PC-3 (cell line): Measurements from ENCODE around the gene LCNL1. TPM values are rescaled to one million over a fixed set of nuclear protein-coding genes. Genes with fewer than 3 reads are reported as not detected.

Experiments used
- ATAC-seq: fragments of 200-7000 bp; cut with Tn5 transposase; 2 replicates; pipeline ENCODE4 v1.9.1; 2020; ENCODE audit warnings: mild to moderate bottlenecking, moderate library complexity
- BruUV-seq: library from RNA; stranded (reverse); fragments of 400-500 nt; replicated peaks from 2 replicates; lab custom pipeline; 2021; lab: Mats Ljungman, UMichigan
- CTCF ChIA-PET: fragments of 300-600 bp; sonication (Branson Sonifier 250); formaldehyde crosslinking; loops from one replicate; lab custom pipeline; 2022; ENCODE audit warnings: antibody characterized with exemption; lab: Charles Lee
- POLR2A ChIA-PET: fragments of 300-600 bp; sonication (Branson Sonifier 250); formaldehyde crosslinking; loops from one replicate; lab custom pipeline; 2022; ENCODE audit warnings: antibody characterized with exemption; ENCODE audit not compliant: unreplicated experiment; lab: Charles Lee
- DNase-seq: peaks from one replicate; pipeline ENCODE4 v3.0.0-alpha.2; 2015
- H2AFZ ChIP-seq: fragments of 300-600 bp; sonication (generic); 2 replicates; pipeline ENCODE4 v1.6.0; 2016; ENCODE audit warnings: antibody characterized with exemption, low read length
- H3F3A ChIP-seq: fragments of 300-600 bp; sonication (generic); one replicate; pipeline ENCODE4 v1.6.0; 2017; ENCODE audit warnings: antibody characterized with exemption, low read length, control low read depth, mild to moderate bottlenecking; ENCODE audit not compliant: unreplicated experiment
- H3K27ac ChIP-seq: fragments of 300-600 bp; sonication (generic); 2 replicates; pipeline ENCODE4 v1.5.1; 2016; ENCODE audit warnings: mild to moderate bottlenecking, low read length
- H3K27me3 ChIP-seq: fragments of 300-600 bp; sonication (generic); 2 replicates; pipeline ENCODE4 v1.6.1; 2016; ENCODE audit warnings: low read length, mixed read lengths
- H3K36me3 ChIP-seq: fragments of 300-600 bp; sonication (generic); 2 replicates; pipeline ENCODE4 v1.6.1; 2016; ENCODE audit warnings: low read depth, mixed run types, low read length, mixed read lengths
- H3K4me1 ChIP-seq: fragments of 300-600 bp; sonication (generic); 2 replicates; pipeline ENCODE4 v1.5.1; 2016; ENCODE audit warnings: low read length; ENCODE audit not compliant: insufficient read depth
- H3K4me2 ChIP-seq: fragments of 300-600 bp; sonication (generic); 2 replicates; pipeline ENCODE4 v1.6.0; 2016; ENCODE audit warnings: low read length
- H3K4me3 ChIP-seq: fragments of 300-600 bp; sonication (generic); 2 replicates; pipeline ENCODE4 v1.5.1; 2016; ENCODE audit warnings: mild to moderate bottlenecking, low read length, mixed read lengths
- H3K79me2 ChIP-seq: fragments of 300-600 bp; sonication (generic); 2 replicates; pipeline ENCODE4 v1.6.1; 2017; ENCODE audit warnings: low read length, mixed read lengths
- H3K9ac ChIP-seq: fragments of 300-600 bp; sonication (generic); 2 replicates; pipeline ENCODE4 v1.6.0; 2016; ENCODE audit warnings: mild to moderate bottlenecking, low read length
- H3K9me2 ChIP-seq: fragments of 300-600 bp; sonication (generic); replicated peaks from 2 replicates; pipeline ENCODE4 v1.6.1; 2016; ENCODE audit warnings: mixed run types, low read length, mixed read lengths
- H3K9me3 ChIP-seq: fragments of 300-600 bp; sonication (generic); 2 replicates; pipeline ENCODE4 v1.6.1; 2016; ENCODE audit warnings: low read length, mixed read lengths
- H4K20me1 ChIP-seq: fragments of 300-600 bp; sonication (generic); 2 replicates; pipeline ENCODE4 v1.6.1; 2016; ENCODE audit warnings: low read length, mixed read lengths
- CTCF ChIP-seq: fragments of 300-600 bp; sonication (generic); conservative IDR thresholded peaks from 2 replicates; pipeline ENCODE4 v1.5.1; 2017; ENCODE audit warnings: antibody characterized with exemption, low read depth, mild to moderate bottlenecking, low read length
- EZH2 ChIP-seq: fragments of 300-600 bp; sonication (generic); IDR thresholded peaks from one replicate; pipeline ENCODE4 v1.6.1; 2017; ENCODE audit warnings: antibody characterized with exemption, mild to moderate bottlenecking, low read length; ENCODE audit not compliant: unreplicated experiment
- EZH2phosphoT487 ChIP-seq: fragments of 300-600 bp; sonication (generic); IDR thresholded peaks from 2 replicates; pipeline ENCODE4 v1.6.1; 2018; ENCODE audit warnings: mild to moderate bottlenecking, antibody characterized with exemption, low read length, borderline replicate concordance
- intact Hi-C: fragments of 100-400 bp; cut with micrococcal nuclease; formaldehyde crosslinking; loops from 2 replicates; pipeline ENCODE4 v1.9.0; 2023
- total RNA-seq: library from RNA; depleted of rRNA; stranded (reverse); fragments of >200 nt; gene quantifications from 2 replicates; pipeline ENCODE4 v1.2.3, GENCODE V29; 2014

The LCNL1 gene
- total RNA-seq, 1 experiment from 2014 or later = not detected

GRCh38 chr9:136958473-136958872, 24.3 kb upstream of the LCNL1 start:
- Histone ChIP-seq H3K4me2 (no peak overlapping the region), H4K20me1 (no peaks in the 10 kb centered on the region), H3K4me1 (no peaks in the 10 kb centered on the region), H3K27ac (no peak overlapping the region), H3K9me2 (no peaks in the 10 kb centered on the region), H3F3A (no peaks in the 10 kb centered on the region), H3K27me3 (no peaks in the 10 kb centered on the region), H3K4me3 (no peak overlapping the region), H3K9ac (no peak overlapping the region), H3K79me2 (no peaks in the 10 kb centered on the region), H2AFZ (no peak overlapping the region), H3K36me3 (no peaks in the 10 kb centered on the region), H3K9me3 (no peaks in the 10 kb centered on the region)
- ATAC-seq (no peak), DNase-seq (no peak)
- TF ChIP-seq EZH2phosphoT487 = no peak
- no peak for TF ChIP-seq CTCF
- TF ChIP-seq EZH2 = no peak
- ChIA-PET CTCF (no interaction called here), POLR2A (no interaction called here)
- intact Hi-C loops = no loop called here
- BruUV-seq = no TSS peak

GRCh38 chr9:136958898-136959850, 23.6 kb upstream of the LCNL1 start:
- Histone ChIP-seq H3K9ac (no peak overlapping the region), H2AFZ (no peak overlapping the region), H3K36me3 (no peaks in the 10 kb centered on the region), H3K4me3 (no peak overlapping the region), H3K9me2 (no peaks in the 10 kb centered on the region), H3K27me3 (no peaks in the 10 kb centered on the region), H3K4me2 (no peak overlapping the region), H3K4me1 (peaks cover 2% of the 10 kb centered on the region), H3K79me2 (no peaks in the 10 kb centered on the region), H4K20me1 (no peaks in the 10 kb centered on the region), H3K27ac (no peak overlapping the region), H3F3A (no peaks in the 10 kb centered on the region), H3K9me3 (no peaks in the 10 kb centered on the region)
- no peak for TF ChIP-seq EZH2phosphoT487
- TF ChIP-seq CTCF = no peak
- no peak for TF ChIP-seq EZH2
- ATAC-seq (no peak), DNase-seq (no peak)
- BruUV-seq = no TSS peak
- CTCF ChIA-PET = no interaction called here
- intact Hi-C loops = no loop called here
- POLR2A ChIA-PET = no interaction called here
